Endothelial cell of umbilical vein (primary cell): ENCODE results near the gene HLA-F. TPM values are rescaled to one million over a fixed set of nuclear protein-coding genes. Genes with fewer than 3 reads are reported as not detected.

Experiments
- BruUV-seq: library from RNA; stranded (reverse); fragments of 400-500 nt; replicated peaks from 2 replicates; lab custom pipeline; 2021; lab: Mats Ljungman, UMichigan
- CTCF ChIA-PET: fragments of 300-600, 350-600 bp; sonication (Branson Sonifier 250); formaldehyde crosslinking; loops from one replicate; lab custom pipeline; 2021; ENCODE audit warnings: antibody characterized with exemption, inconsistent platforms; lab: Charles Lee
- POLR2A ChIA-PET: fragments of 300-600, 350-600 bp; sonication (Branson Sonifier 250); formaldehyde crosslinking; loops from one replicate; lab custom pipeline; 2021; ENCODE audit warnings: antibody characterized with exemption, inconsistent platforms; lab: Charles Lee
- DNase-seq: peaks from one replicate; pipeline ENCODE4 v3.0.0-alpha.2; 2011; ENCODE audit warnings: low read depth, low spot score
- FAIRE-seq: peaks from 2 replicates; lab custom pipeline; 2011; peaks lifted over from hg19 to GRCh38; lab: Jason Lieb, UNC
- H2AFZ ChIP-seq: 2 replicates; pipeline ENCODE4 v1.6.0; 2012; ENCODE audit warnings: low read depth, low read length, control low read depth, inconsistent platforms
- H3K27ac ChIP-seq: 2 replicates; pipeline ENCODE4 v1.5.1; 2011; ENCODE audit warnings: low read depth, mild to moderate bottlenecking, control low read depth, low read length, moderate library complexity; ENCODE audit not compliant: insufficient read depth
- H3K27me3 ChIP-seq, 2 experiments: 2 replicates each; pipeline versions ENCODE4 v1.6.0 to v1.6.1; 2011; ENCODE audit warnings: low read length in 2 of 2, mixed read lengths in 1 of 2; ENCODE audit not compliant: control insufficient read depth in 2 of 2, insufficient read depth in 2 of 2
- H3K36me3 ChIP-seq, 2 experiments: 2 replicates in 1 of 2; 3 replicates in 1 of 2; pipeline ENCODE4 v1.5.1; 2011; ENCODE audit warnings: low read length in 2 of 2, mild to moderate bottlenecking in 1 of 2, moderate library complexity in 1 of 2; ENCODE audit not compliant: control insufficient read depth in 2 of 2, insufficient read depth in 2 of 2; ENCODE audit errors: extremely low read depth in 1 of 2
- H3K4me1 ChIP-seq: 3 replicates; pipeline ENCODE4 v1.5.1; 2011; ENCODE audit warnings: mild to moderate bottlenecking, low read length; ENCODE audit not compliant: control insufficient read depth, insufficient read depth; ENCODE audit errors: extremely low read depth
- H3K4me2 ChIP-seq: 2 replicates; pipeline ENCODE4 v1.6.1; 2011; ENCODE audit warnings: low read length, control low read depth, mixed read lengths; ENCODE audit not compliant: insufficient read depth
- H3K4me3 ChIP-seq, 3 experiments: fragments of 200-600 bp in 1 of 3; sonication (generic), shearing (Covaris generic) in 1 of 3; replicated peaks in 1 of 3; 2 replicates each; pipeline ENCODE4 v1.5.1; 2011 to 2016; ENCODE audit warnings: control low read depth in 3 of 3, low read length in 3 of 3, mild to moderate bottlenecking in 2 of 3, inconsistent platforms in 1 of 3, low read depth in 1 of 3, moderate library complexity in 1 of 3; ENCODE audit not compliant: insufficient read depth in 1 of 3
- H3K79me2 ChIP-seq: 2 replicates; pipeline ENCODE4 v1.6.0; 2012; ENCODE audit warnings: low read length, inconsistent platforms; ENCODE audit not compliant: control insufficient read depth, insufficient read depth
- H3K9ac ChIP-seq: replicated peaks from 2 replicates; pipeline ENCODE3; 2011; ENCODE audit warnings: low read length, control low read depth; ENCODE audit not compliant: insufficient read depth; ENCODE audit errors: extremely low read depth
- H3K9me1 ChIP-seq: replicated peaks from 3 replicates; pipeline ENCODE4 v1.6.0; 2011; ENCODE audit warnings: mild to moderate bottlenecking, low read length; ENCODE audit not compliant: control insufficient read depth, insufficient read depth; ENCODE audit errors: extremely low read depth
- H3K9me3 ChIP-seq: replicated peaks from 2 replicates; pipeline ENCODE4 v1.5.1; 2012; ENCODE audit warnings: low read length, inconsistent platforms; ENCODE audit not compliant: control insufficient read depth, insufficient read depth
- H4K20me1 ChIP-seq: replicated peaks from 2 replicates; pipeline ENCODE3; 2011; ENCODE audit warnings: mild to moderate bottlenecking, low read length; ENCODE audit not compliant: control insufficient read depth, insufficient read depth; ENCODE audit errors: extremely low read depth
- EZH2 ChIP-seq: IDR thresholded peaks from 2 replicates; pipeline ENCODE4 v1.6.1; 2012; ENCODE audit warnings: borderline replicate concordance, low read depth, mild to moderate bottlenecking, moderate library complexity, low read length, inconsistent platforms; ENCODE audit not compliant: severe bottlenecking
- MYC ChIP-seq: IDR thresholded peaks from one replicate; pipeline ENCODE4 v1.6.1; 2011; ENCODE audit warnings: mild to moderate bottlenecking, low read depth, low read length
- POLR2A ChIP-seq: IDR thresholded peaks from 2 replicates; pipeline ENCODE4 v1.6.1; 2012; ENCODE audit warnings: low read depth, mild to moderate bottlenecking, control low read depth, low read length
- dilution Hi-C: fragments of 300-500 bp; cut with MboI; formaldehyde crosslinking; loops from one replicate; pipeline ENCODE4 v1.15.0; 2019; ENCODE audit warnings: low sequenced_read_pairs; ENCODE audit not compliant: extremely low pct_ligation_motif_present
- intact Hi-C: fragments of 100-400 bp; cut with micrococcal nuclease; formaldehyde crosslinking; loops from one replicate; pipeline ENCODE4 v1.10.0; 2022
- polyA plus RNA-seq, 4 experiments: library from polyadenylated mRNA; depleted of rRNA in 3 of 4; stranded (reverse) in 3 of 4; unstranded in 1 of 4; fragments of >200 nt; gene quantifications; 2 replicates each; pipeline versions ENCODE4 v1.2.1 to v1.2.3, GENCODE V29; 2011 to 2012; ENCODE audit warnings: missing spikeins in 1 of 4
- total RNA-seq: library from RNA; stranded (reverse); gene quantifications from 2 replicates; pipeline ENCODE4 v1.2.3, GENCODE V29; 2021

Gene HLA-F
- total and polyA plus RNA-seq, 2 donors (not counting 3 experiments of a cell fraction or from before 2014, with no cell fraction given) = 1.5 to 1.6 TPM

GRCh38 chr6:29723666-29724588 lies 693 bp downstream of the HLA-F start:
- no TSS peak for BruUV-seq
- no peak for FAIRE-seq
- Histone ChIP-seq H3K36me3 (no peaks in the 10 kb centered on the region), H3K9me1 (no peaks in the 10 kb centered on the region), H3K4me3 (peak overlapping the region; percentile 12 to 54 (median 21)), H4K20me1 (no peaks in the 10 kb centered on the region), H2AFZ (peak overlapping the region; percentile 82), H3K9me3 (no peaks in the 10 kb centered on the region), H3K79me2 (no peaks in the 10 kb centered on the region), H3K4me1 (no peaks in the 10 kb centered on the region), H3K9ac (no peak overlapping the region), H3K4me2 (peak overlapping the region; percentile 46), H3K27ac (no peak overlapping the region), H3K27me3 (peaks cover 9 to 28% of the 10 kb centered on the region in 2 experiments)
- TF ChIP-seq EZH2 = peak; percentile 50
- no peak for TF ChIP-seq MYC
- DNase-seq = peak; percentile 5
- ChIA-PET POLR2A (no interaction called here), CTCF (no interaction called here)
- intact Hi-C loops (no loop called here), dilution Hi-C loops (no loop called here)

GRCh38 chr6:29724937-29725869 lies 2.0 kb downstream of the HLA-F start:
- POLR2A ChIA-PET = no interaction called here
- TF ChIP-seq POLR2A = no peak
- no peak for TF ChIP-seq EZH2
- Histone ChIP-seq H3K9me3 (no peaks in the 10 kb centered on the region), H3K36me3 (no peaks in the 10 kb centered on the region), H3K27me3 (peaks cover 11 to 28% of the 10 kb centered on the region in 2 experiments), H3K9ac (no peak overlapping the region), H3K4me3 (no peak overlapping the region), H2AFZ (no peak overlapping the region), H4K20me1 (no peaks in the 10 kb centered on the region), H3K79me2 (no peaks in the 10 kb centered on the region), H3K9me1 (no peaks in the 10 kb centered on the region), H3K27ac (no peak overlapping the region), H3K4me2 (no peak overlapping the region), H3K4me1 (no peaks in the 10 kb centered on the region)
- BruUV-seq = no TSS peak
- intact Hi-C loops (no loop called here), dilution Hi-C loops (no loop called here)
- FAIRE-seq (no peak), DNase-seq (no peak)
- CTCF ChIA-PET = interaction anchor here (0.8 to 1.4 kb wide), 2 partner anchors 8 to 9 kb away, joined by 4 to 6 read pairs; no protein-coding TSS in a partner anchor
